HCT116 (cell line): ENCODE data around the gene MTSS2. TPM values are rescaled to one million over a fixed set of nuclear protein-coding genes. Genes with fewer than 3 reads are reported as not detected.

Source experiments
- ATAC-seq: fragments of 200-7000 bp; cut with Tn5 transposase; 2 replicates; pipeline ENCODE4 v1.9.1; 2020; ENCODE audit warnings: mild to moderate bottlenecking, moderate library complexity
- BruUV-seq: library from RNA; stranded (reverse); fragments of 400-500 nt; replicated peaks from 2 replicates; lab custom pipeline; 2021; lab: Mats Ljungman, UMichigan
- CTCF ChIA-PET: fragments of 300-600 bp; sonication (Branson Sonifier 250); formaldehyde crosslinking; loops from one replicate; lab custom pipeline; 2021; ENCODE audit warnings: antibody characterized with exemption; lab: Charles Lee
- POLR2A ChIA-PET: fragments of 300-600, 350-600 bp; sonication (Branson Sonifier 250); formaldehyde crosslinking; loops from one replicate; lab custom pipeline; 2021; ENCODE audit warnings: antibody characterized with exemption; lab: Charles Lee
- RAD21 ChIA-PET, 2 experiments: fragments of 300-600 bp; sonication (Branson Sonifier 250); formaldehyde crosslinking; loops; one replicate each; lab custom pipeline; 2023; ENCODE audit warnings: low total read pairs in 2 of 2; ENCODE audit not compliant: uncharacterized antibody in 2 of 2, unreplicated experiment in 2 of 2, low non-redundant PET in 1 of 2; lab: Charles Lee
- DNase-seq: peaks from one replicate; pipeline ENCODE4 v3.0.0-alpha.2; 2010; ENCODE audit warnings: low read depth, low spot score
- H2AFZ ChIP-seq: fragments of 200-600 bp; shearing (Covaris generic), sonication (generic); 2 replicates; pipeline ENCODE4 v1.6.1; 2017; ENCODE audit warnings: low read depth, mixed run types, mixed read lengths, antibody characterized with exemption, low read length; ENCODE audit not compliant: poor library complexity, severe bottlenecking
- H3K27ac ChIP-seq: 2 replicates; pipeline ENCODE4 v1.5.1; 2012; ENCODE audit warnings: low read depth, low read length
- H3K27me3 ChIP-seq: fragments of 200-600 bp; sonication (generic); 2 replicates; pipeline ENCODE4 v1.6.1; 2016; ENCODE audit warnings: mixed run types, low read length, mixed read lengths; ENCODE audit not compliant: insufficient read depth
- H3K36me3 ChIP-seq, 2 experiments: fragments of 200-500 bp in 1 of 2; fragments of 200-600 bp in 1 of 2; sonication (Bioruptor generic) in 1 of 2; sonication (generic) in 1 of 2; 2 replicates each; pipeline versions ENCODE4 v1.5.1 to v1.6.1; 2014 to 2016; ENCODE audit warnings: low read length in 2 of 2, inconsistent platforms in 1 of 2, mixed read lengths in 1 of 2, mixed run types in 1 of 2; ENCODE audit not compliant: insufficient read depth in 2 of 2, control insufficient read depth in 1 of 2
- H3K4me1 ChIP-seq, 2 experiments: fragments of 200-600 bp in 1 of 2; sonication (generic) in 1 of 2; 2 replicates each; pipeline versions ENCODE4 v1.5.1 to v1.6.1; 2012 to 2017; ENCODE audit warnings: low read length in 2 of 2, inconsistent platforms in 1 of 2, mild to moderate bottlenecking in 1 of 2, mixed read lengths in 1 of 2, mixed run types in 1 of 2, moderate library complexity in 1 of 2; ENCODE audit not compliant: insufficient read depth in 2 of 2, control insufficient read depth in 1 of 2
- H3K4me2 ChIP-seq: fragments of 200-600 bp; sonication (generic); 2 replicates; pipeline ENCODE4 v1.6.1; 2017; ENCODE audit warnings: mixed run types, low read length, mixed read lengths
- H3K4me3 ChIP-seq, 2 experiments: fragments of 200-600 bp in 1 of 2; sonication (generic) in 1 of 2; replicated peaks in 1 of 2; 2 replicates each; pipeline ENCODE4 v1.5.1; 2011 to 2016; ENCODE audit warnings: low read length in 2 of 2, control low read depth in 1 of 2, low read depth in 1 of 2, mild to moderate bottlenecking in 1 of 2, mixed read lengths in 1 of 2, mixed run types in 1 of 2
- H3K79me2 ChIP-seq: fragments of 200-600 bp; sonication (generic); 2 replicates; pipeline ENCODE4 v1.6.1; 2017; ENCODE audit warnings: mild to moderate bottlenecking, mixed run types, low read length, moderate library complexity, mixed read lengths; ENCODE audit not compliant: insufficient read depth
- H3K9ac ChIP-seq: fragments of 200-600 bp; sonication (generic); 2 replicates; pipeline ENCODE4 v1.6.1; 2016; ENCODE audit warnings: low read length, mixed read lengths
- H3K9me2 ChIP-seq: fragments of 200-600 bp; sonication (generic), shearing (Covaris generic); 2 replicates; pipeline ENCODE4 v1.6.1; 2017; ENCODE audit warnings: mixed run types, mild to moderate bottlenecking, moderate library complexity; ENCODE audit not compliant: insufficient read depth
- H3K9me3 ChIP-seq, 2 experiments: fragments of 200-500 bp in 1 of 2; fragments of 200-600 bp in 1 of 2; sonication (Bioruptor generic) in 1 of 2; sonication (generic) in 1 of 2; 2 replicates each; pipeline ENCODE4 v1.6.1; 2014 to 2017; ENCODE audit warnings: low read length in 2 of 2, mixed read lengths in 2 of 2, inconsistent platforms in 1 of 2, low read depth in 1 of 2, mild to moderate bottlenecking in 1 of 2, mixed run types in 1 of 2, moderate library complexity in 1 of 2; ENCODE audit not compliant: control insufficient read depth in 1 of 2, insufficient read depth in 1 of 2
- H4K20me1 ChIP-seq: fragments of 200-600 bp; sonication (generic), shearing (Covaris generic); 2 replicates; pipeline ENCODE4 v1.6.1; 2017; ENCODE audit warnings: mixed run types, mild to moderate bottlenecking, moderate library complexity; ENCODE audit not compliant: insufficient read depth
- CEBPB ChIP-seq: IDR thresholded peaks from 2 replicates; pipeline ENCODE4 v1.6.1; 2012; ENCODE audit warnings: low read depth
- ELF1 ChIP-seq: IDR thresholded peaks from 2 replicates; pipeline ENCODE4 v1.6.1; 2012; ENCODE audit warnings: low read depth, borderline replicate concordance
- EZH2phosphoT487 ChIP-seq: fragments of 200-600 bp; IDR thresholded peaks from 2 replicates; pipeline ENCODE4 v1.6.1; 2018; ENCODE audit warnings: antibody characterized with exemption, borderline replicate concordance
- POLR2A ChIP-seq: IDR thresholded peaks from 2 replicates; pipeline ENCODE4 v1.7.0; 2011; ENCODE audit warnings: borderline replicate concordance; ENCODE audit not compliant: insufficient read depth, insufficient read length; ENCODE audit errors: extremely low read depth
- POLR2AphosphoS5 ChIP-seq: IDR thresholded peaks from 2 replicates; pipeline ENCODE4 v1.6.1; 2011; ENCODE audit warnings: mild to moderate bottlenecking, low read depth, low read length, moderate library complexity
- RAD21 ChIP-seq: IDR thresholded peaks from 2 replicates; pipeline ENCODE4 v1.6.1; 2012; ENCODE audit warnings: low read depth, mild to moderate bottlenecking
- SIN3A ChIP-seq: IDR thresholded peaks from 2 replicates; pipeline ENCODE4 v1.6.1; 2012; ENCODE audit warnings: low read depth
- SRF ChIP-seq: IDR thresholded peaks from 2 replicates; pipeline ENCODE4 v1.6.1; 2012; ENCODE audit warnings: low read depth
- YY1 ChIP-seq: IDR thresholded peaks from 2 replicates; pipeline ENCODE4 v1.6.1; 2011; ENCODE audit warnings: low read length, low read depth, moderate library complexity, mild to moderate bottlenecking; ENCODE audit not compliant: insufficient replicate concordance; ENCODE audit errors: extremely low read depth
- intact Hi-C: fragments of 100-400 bp; cut with micrococcal nuclease; formaldehyde crosslinking; loops from 2 replicates; pipeline ENCODE4 v1.10.0; 2022
- total RNA-seq: library from RNA; stranded (reverse); gene quantifications from one replicate; pipeline ENCODE4 v1.2.1, GENCODE V29; 2021; ENCODE audit not compliant: unreplicated experiment
- TF ChIP-seq, protein P1 (sequence below): IDR thresholded peaks from 2 replicates; pipeline ENCODE4 v1.6.1; 2012; ENCODE audit warnings: low read depth
- TF ChIP-seq, protein P2 (sequence below): IDR thresholded peaks from 2 replicates; pipeline ENCODE4 v1.6.1; 2012
- TF ChIP-seq, protein P3 (sequence below), 3 experiments: fragments of 200-600 bp in 1 of 3; sonication (generic) in 1 of 3; IDR thresholded peaks in 2 of 3; conservative IDR thresholded peaks in 1 of 3; 2 replicates each; pipeline ENCODE4 v1.5.1; 2012 to 2017; ENCODE audit warnings: low read depth in 2 of 3, low read length in 2 of 3, antibody characterized with exemption in 1 of 3, borderline replicate concordance in 1 of 3, control low read depth in 1 of 3, mild to moderate bottlenecking in 1 of 3, mixed read lengths in 1 of 3, mixed run types in 1 of 3, moderate library complexity in 1 of 3; ENCODE audit not compliant: insufficient read depth in 1 of 3

Gene MTSS2
- total RNA-seq, 1 experiment from 2014 or later, result 41.8 TPM

GRCh38 chr16:70665113-70665694, 20.6 kb downstream of the MTSS2 start:
- no TSS peak for BruUV-seq
- ATAC-seq (no peak), DNase-seq (no peak)
- CTCF ChIA-PET, result no interaction called here
- Histone ChIP-seq H2AFZ (no peak overlapping the region), H4K20me1 (no peaks in the 10 kb centered on the region), H3K4me2 (no peak overlapping the region), H3K27ac (no peak overlapping the region), H3K79me2 (no peaks in the 10 kb centered on the region), H3K9me3 (no peaks in the 10 kb centered on the region), H3K36me3 (peaks cover under 1 to 6% of the 10 kb centered on the region in 2 experiments; a peak in 3 of 4 replicates), H3K4me3 (no peak overlapping the region), H3K9me2 (no peaks in the 10 kb centered on the region), H3K27me3 (no peaks in the 10 kb centered on the region), H3K9ac (no peak overlapping the region), H3K4me1 (no peaks in the 10 kb centered on the region)
- RAD21 ChIA-PET, result no interaction called here
- POLR2A ChIA-PET, result no interaction called here
- intact Hi-C loops, result no loop called here
- TF ChIP-seq EZH2phosphoT487 (no peak), SRF (no peak), CEBPB (no peak), RAD21 (no peak), SIN3A (no peak)
- TF ChIP-seq, all 23 proteins: peak for 0

- Histone ChIP-seq H2AFZ (no peak overlapping the region), H3K4me1 (no peaks in the 10 kb centered on the region), H3K4me2 (no peak overlapping the region), H3K4me3 (no peak overlapping the region), H3K27me3 (no peaks in the 10 kb centered on the region), H3K9ac (no peak overlapping the region), H3K79me2 (no peaks in the 10 kb centered on the region), H3K9me3 (no peaks in the 10 kb centered on the region), H3K27ac (no peak overlapping the region), H3K9me2 (no peaks in the 10 kb centered on the region), H3K36me3 (peaks cover 0 to 6% of the 10 kb centered on the region in 2 experiments; a peak in 3 of 4 replicates), H4K20me1 (no peaks in the 10 kb centered on the region)
- BruUV-seq, result no TSS peak
- ATAC-seq (no peak), DNase-seq (no peak)
- intact Hi-C loops, result no loop called here
- POLR2A ChIA-PET, result no interaction called here
- CTCF ChIA-PET, result no interaction called here
- RAD21 ChIA-PET, result no interaction called here
- no peak for TF ChIP-seq POLR2AphosphoS5
- no peak for TF ChIP-seq RAD21
- TF ChIP-seq, protein P1, sequence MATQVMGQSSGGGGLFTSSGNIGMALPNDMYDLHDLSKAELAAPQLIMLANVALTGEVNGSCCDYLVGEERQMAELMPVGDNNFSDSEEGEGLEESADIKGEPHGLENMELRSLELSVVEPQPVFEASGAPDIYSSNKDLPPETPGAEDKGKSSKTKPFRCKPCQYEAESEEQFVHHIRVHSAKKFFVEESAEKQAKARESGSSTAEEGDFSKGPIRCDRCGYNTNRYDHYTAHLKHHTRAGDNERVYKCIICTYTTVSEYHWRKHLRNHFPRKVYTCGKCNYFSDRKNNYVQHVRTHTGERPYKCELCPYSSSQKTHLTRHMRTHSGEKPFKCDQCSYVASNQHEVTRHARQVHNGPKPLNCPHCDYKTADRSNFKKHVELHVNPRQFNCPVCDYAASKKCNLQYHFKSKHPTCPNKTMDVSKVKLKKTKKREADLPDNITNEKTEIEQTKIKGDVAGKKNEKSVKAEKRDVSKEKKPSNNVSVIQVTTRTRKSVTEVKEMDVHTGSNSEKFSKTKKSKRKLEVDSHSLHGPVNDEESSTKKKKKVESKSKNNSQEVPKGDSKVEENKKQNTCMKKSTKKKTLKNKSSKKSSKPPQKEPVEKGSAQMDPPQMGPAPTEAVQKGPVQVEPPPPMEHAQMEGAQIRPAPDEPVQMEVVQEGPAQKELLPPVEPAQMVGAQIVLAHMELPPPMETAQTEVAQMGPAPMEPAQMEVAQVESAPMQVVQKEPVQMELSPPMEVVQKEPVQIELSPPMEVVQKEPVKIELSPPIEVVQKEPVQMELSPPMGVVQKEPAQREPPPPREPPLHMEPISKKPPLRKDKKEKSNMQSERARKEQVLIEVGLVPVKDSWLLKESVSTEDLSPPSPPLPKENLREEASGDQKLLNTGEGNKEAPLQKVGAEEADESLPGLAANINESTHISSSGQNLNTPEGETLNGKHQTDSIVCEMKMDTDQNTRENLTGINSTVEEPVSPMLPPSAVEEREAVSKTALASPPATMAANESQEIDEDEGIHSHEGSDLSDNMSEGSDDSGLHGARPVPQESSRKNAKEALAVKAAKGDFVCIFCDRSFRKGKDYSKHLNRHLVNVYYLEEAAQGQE, result no peak
- TF ChIP-seq ELF1, result no peak
- TF ChIP-seq, protein P2, sequence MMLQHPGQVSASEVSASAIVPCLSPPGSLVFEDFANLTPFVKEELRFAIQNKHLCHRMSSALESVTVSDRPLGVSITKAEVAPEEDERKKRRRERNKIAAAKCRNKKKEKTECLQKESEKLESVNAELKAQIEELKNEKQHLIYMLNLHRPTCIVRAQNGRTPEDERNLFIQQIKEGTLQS, result no peak
- TF ChIP-seq, protein P3, sequence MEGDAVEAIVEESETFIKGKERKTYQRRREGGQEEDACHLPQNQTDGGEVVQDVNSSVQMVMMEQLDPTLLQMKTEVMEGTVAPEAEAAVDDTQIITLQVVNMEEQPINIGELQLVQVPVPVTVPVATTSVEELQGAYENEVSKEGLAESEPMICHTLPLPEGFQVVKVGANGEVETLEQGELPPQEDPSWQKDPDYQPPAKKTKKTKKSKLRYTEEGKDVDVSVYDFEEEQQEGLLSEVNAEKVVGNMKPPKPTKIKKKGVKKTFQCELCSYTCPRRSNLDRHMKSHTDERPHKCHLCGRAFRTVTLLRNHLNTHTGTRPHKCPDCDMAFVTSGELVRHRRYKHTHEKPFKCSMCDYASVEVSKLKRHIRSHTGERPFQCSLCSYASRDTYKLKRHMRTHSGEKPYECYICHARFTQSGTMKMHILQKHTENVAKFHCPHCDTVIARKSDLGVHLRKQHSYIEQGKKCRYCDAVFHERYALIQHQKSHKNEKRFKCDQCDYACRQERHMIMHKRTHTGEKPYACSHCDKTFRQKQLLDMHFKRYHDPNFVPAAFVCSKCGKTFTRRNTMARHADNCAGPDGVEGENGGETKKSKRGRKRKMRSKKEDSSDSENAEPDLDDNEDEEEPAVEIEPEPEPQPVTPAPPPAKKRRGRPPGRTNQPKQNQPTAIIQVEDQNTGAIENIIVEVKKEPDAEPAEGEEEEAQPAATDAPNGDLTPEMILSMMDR (IDR thresholded peaks at IDR 0.05 in 2 of 3, conservative IDR thresholded peaks at IDR 0.05 in 1 of 3; ENCODE audit: borderline replicate concordance in 1 of 3, insufficient read depth in 1 of 3, low read depth in 2 of 3, low read length in 2 of 3), result no peak
- TF ChIP-seq CEBPB, result no peak
- no peak for TF ChIP-seq YY1
- TF ChIP-seq POLR2A, result no peak
- TF ChIP-seq SIN3A, result no peak
These were observed 21.3 kb downstream of the MTSS2 start for GRCh38 chr16:70664325-70665112.
